IMR-90 (cell line): Measurements from ENCODE around the gene ZFYVE21. TPM values are rescaled to one million over a fixed set of nuclear protein-coding genes. Genes with fewer than 3 reads are reported as not detected.
"Not testable (repeated sequence)": the region's sequence is repeated elsewhere in the genome, so short reads cannot be mapped to it uniquely, and the experiment has no call there.

ENCODE experiments used
- ATAC-seq: fragments of 200-7000 bp; cut with Tn5 transposase; 2 replicates; pipeline ENCODE4 v1.9.1; 2020; ENCODE audit warnings: low read depth, mild to moderate bottlenecking, moderate library complexity
- BruUV-seq: library from RNA; stranded (reverse); fragments of 400-500 nt; replicated peaks from 2 replicates; lab custom pipeline; 2021; lab: Mats Ljungman, UMichigan
- CTCF ChIA-PET: fragments of 300-600 bp; formaldehyde crosslinking; extraction: SDS; loops from one replicate; lab custom pipeline; 2021; ENCODE audit warnings: antibody characterized with exemption; lab: Yijun Ruan, JAX
- POLR2A ChIA-PET: fragments of 300-600 bp; sonication (Branson Sonifier 250); formaldehyde crosslinking; loops from one replicate; lab custom pipeline; 2022; ENCODE audit warnings: antibody characterized with exemption; ENCODE audit not compliant: unreplicated experiment; lab: Charles Lee
- DNase-seq: peaks from one replicate; pipeline ENCODE4 v3.0.0; 2013
- H2AFZ ChIP-seq: replicated peaks from 2 replicates; pipeline ENCODE3; 2013; ENCODE audit warnings: low read length, mild to moderate bottlenecking; ENCODE audit not compliant: poor library complexity
- H2AK5ac ChIP-seq: 2 replicates; pipeline ENCODE4 v1.6.1; 2013; ENCODE audit warnings: low read depth, low read length, inconsistent platforms
- H2AK9ac ChIP-seq: replicated peaks from 2 replicates; pipeline ENCODE3; 2013; ENCODE audit warnings: mild to moderate bottlenecking, low read depth, low read length, moderate library complexity; ENCODE audit not compliant: poor library complexity
- H2BK120ac ChIP-seq: 2 replicates; pipeline ENCODE4 v1.6.1; 2013; ENCODE audit warnings: low read depth, low read length, inconsistent platforms
- H2BK15ac ChIP-seq: 3 replicates; pipeline ENCODE4 v1.6.1; 2013; ENCODE audit warnings: low read depth, low read length, inconsistent platforms
- H2BK20ac ChIP-seq: 2 replicates; pipeline ENCODE4 v1.6.1; 2013; ENCODE audit warnings: low read depth, mild to moderate bottlenecking, inconsistent platforms, low read length, moderate library complexity
- H2BK5ac ChIP-seq: 2 replicates; pipeline ENCODE4 v1.6.1; 2013; ENCODE audit warnings: mild to moderate bottlenecking, low read depth, low read length, inconsistent platforms; ENCODE audit not compliant: poor library complexity, severe bottlenecking
- H3K14ac ChIP-seq: replicated peaks from 2 replicates; pipeline ENCODE4 v1.6.1; 2013; ENCODE audit warnings: low read depth, low read length, inconsistent platforms
- H3K18ac ChIP-seq: 2 replicates; pipeline ENCODE4 v1.6.1; 2013; ENCODE audit warnings: low read depth, low read length, control low read depth
- H3K23ac ChIP-seq: 2 replicates; pipeline ENCODE4 v1.6.1; 2013; ENCODE audit warnings: low read depth, low read length, inconsistent platforms
- H3K27ac ChIP-seq: 2 replicates; pipeline ENCODE4 v1.5.1; 2013; ENCODE audit warnings: mild to moderate bottlenecking, control low read depth, low read length; ENCODE audit not compliant: insufficient read depth
- H3K27me3 ChIP-seq: 2 replicates; pipeline ENCODE4 v1.6.1; 2013; ENCODE audit warnings: low read length; ENCODE audit not compliant: control insufficient read depth, insufficient read depth
- H3K36me3 ChIP-seq: 2 replicates; pipeline ENCODE4 v1.6.1; 2013; ENCODE audit warnings: low read length, mixed read lengths; ENCODE audit not compliant: control insufficient read depth, insufficient read depth
- H3K4ac ChIP-seq: 2 replicates; pipeline ENCODE4 v1.6.1; 2013; ENCODE audit warnings: low read depth, low read length, inconsistent platforms
- H3K4me1 ChIP-seq: 2 replicates; pipeline ENCODE4 v1.6.1; 2013; ENCODE audit warnings: low read length, mixed read lengths; ENCODE audit not compliant: control insufficient read depth, insufficient read depth
- H3K4me2 ChIP-seq: 2 replicates; pipeline ENCODE4 v1.6.1; 2013; ENCODE audit warnings: low read depth, mild to moderate bottlenecking, control low read depth, low read length, moderate library complexity
- H3K4me3 ChIP-seq: 2 replicates; pipeline ENCODE4 v1.5.1; 2013; ENCODE audit warnings: low read depth, mild to moderate bottlenecking, control low read depth, low read length, moderate library complexity; ENCODE audit not compliant: insufficient read depth
- H3K56ac ChIP-seq: 2 replicates; pipeline ENCODE4 v1.6.1; 2013; ENCODE audit warnings: low read length, inconsistent platforms; ENCODE audit not compliant: insufficient read depth; ENCODE audit errors: extremely low read depth
- H3K79me1 ChIP-seq, 2 experiments: 2 replicates each; pipeline ENCODE4 v1.6.1; 2013; ENCODE audit warnings: low read length in 2 of 2, inconsistent platforms in 1 of 2, low read depth in 1 of 2
- H3K9ac ChIP-seq: 2 replicates; pipeline ENCODE4 v1.6.1; 2013; ENCODE audit warnings: low read depth, low read length, control low read depth
- H3K9me1 ChIP-seq: 2 replicates; pipeline ENCODE4 v1.6.1; 2013; ENCODE audit warnings: low read length, inconsistent platforms; ENCODE audit not compliant: insufficient read depth
- H3K9me3 ChIP-seq: 2 replicates; pipeline ENCODE4 v1.6.1; 2013; ENCODE audit warnings: low read length; ENCODE audit not compliant: control insufficient read depth, insufficient read depth
- H4K20me1 ChIP-seq: 2 replicates; pipeline ENCODE4 v1.6.1; 2013; ENCODE audit warnings: low read length, inconsistent platforms; ENCODE audit not compliant: insufficient read depth
- H4K5ac ChIP-seq: 2 replicates; pipeline ENCODE4 v1.6.1; 2013; ENCODE audit warnings: mild to moderate bottlenecking, low read depth, low read length, control low read depth
- H4K8ac ChIP-seq, 2 experiments: 2 replicates each; pipeline ENCODE4 v1.6.1; 2013; ENCODE audit warnings: low read depth in 2 of 2, low read length in 2 of 2, control low read depth in 1 of 2, inconsistent platforms in 1 of 2
- H4K91ac ChIP-seq: 2 replicates; pipeline ENCODE4 v1.6.1; 2013; ENCODE audit warnings: low read depth, low read length, inconsistent platforms; ENCODE audit not compliant: insufficient read depth
- WGBS, 2 experiments: methylation state at CpG; one replicate each; pipeline versions ENCODE4 v1.1.5 to v1.1.7; 2013; ENCODE audit warnings: missing lambda C conversion rate in 2 of 2; ENCODE audit not compliant: insufficient read length in 1 of 2; ENCODE audit errors: extremely low coverage in 2 of 2; 5-methylcytosine and 5-hydroxymethylcytosine counted together
- dilution Hi-C: fragments of 300-500 bp; cut with HindIII; formaldehyde crosslinking; loops from one replicate; pipeline ENCODE4 v1.14.3; 2018; ENCODE audit warnings: low sequenced_read_pairs; ENCODE audit not compliant: unreplicated experiment
- in situ Hi-C: fragments of 300-500 bp; cut with MboI; formaldehyde crosslinking; loops from 3 replicates; pipeline ENCODE4 v1.14.3; 2019; ENCODE audit warnings: low sequenced_read_pairs, inconsistent platforms, mixed read lengths
- intact Hi-C: fragments of 100-400 bp; cut with micrococcal nuclease; formaldehyde crosslinking; loops from 2 replicates; pipeline ENCODE4 v1.10.0; 2022
- polyA plus RNA-seq, 3 experiments: library from polyadenylated mRNA; depleted of rRNA; stranded (reverse); fragments of >200 nt; gene quantifications; 2 replicates each; pipeline ENCODE4 v1.2.3, GENCODE V29; 2012; ENCODE audit warnings: low replicate concordance in 1 of 3
- total RNA-seq: library from RNA; depleted of rRNA; stranded (reverse); fragments of >200 nt; gene quantifications from 2 replicates; pipeline ENCODE4 v1.2.3, GENCODE V29; 2012

ZFYVE21 gene
- total and polyA plus RNA-seq, 2 of the 4 experiments (the other 2 are of a cell fraction) = 41.2 to 89.2 TPM

GRCh38 chr14:103691655-103692054 lies 24.0 kb upstream of the ZFYVE21 start:
- H2BK120ac ChIP-seq, BruUV-seq, dilution Hi-C loops, H3K27ac ChIP-seq, H3K4me2 ChIP-seq, H3K4me3 ChIP-seq, H3K23ac ChIP-seq, H2BK15ac ChIP-seq, H3K4ac ChIP-seq, H3K18ac ChIP-seq, H3K9ac ChIP-seq, in situ Hi-C loops, POLR2A ChIA-PET, intact Hi-C loops, H3K9me3 ChIP-seq, H2AK9ac ChIP-seq, ATAC-seq, H3K14ac ChIP-seq, H2AFZ ChIP-seq, H3K27me3 ChIP-seq, H4K5ac ChIP-seq, H2BK20ac ChIP-seq, DNase-seq, H2BK5ac ChIP-seq, CTCF ChIA-PET, H3K56ac ChIP-seq, H3K9me1 ChIP-seq, H4K8ac ChIP-seq, H4K91ac ChIP-seq, H2AK5ac ChIP-seq: not testable (repeated sequence)
- Histone ChIP-seq H3K36me3 (peaks cover 46% of the 10 kb centered on the region), H3K4me1 (peaks cover 14% of the 10 kb centered on the region), H3K79me1 (peaks cover 26 to 71% of the 10 kb centered on the region in 2 experiments), H4K20me1 (peaks cover 54% of the 10 kb centered on the region)
- no CpG with 5 or more reads among the region's 5 CpGs for WGBS, 2 experiments
